WI38 (cell line): Measurements from ENCODE around the gene PPP3CA.

Source experiments
- H3K4me3 ChIP-seq: 2 replicates; pipeline ENCODE4 v1.5.1; 2011; ENCODE audit warnings: low read depth, mild to moderate bottlenecking, control low read depth, low read length
- CTCF ChIP-seq: IDR thresholded peaks from 2 replicates; pipeline ENCODE4 v1.5.1; 2012; ENCODE audit warnings: low read depth, mild to moderate bottlenecking, control low read depth, low read length

PPP3CA gene

GRCh38 chr4:101332424-101332823 is 14.9 kb downstream of the PPP3CA start:
- TF ChIP-seq CTCF, result no peak
- no peak overlapping the region for H3K4me3 ChIP-seq

GRCh38 chr4:101331017-101331416 is 16.3 kb downstream of the PPP3CA start:
- no peak overlapping the region for H3K4me3 ChIP-seq
- no peak for TF ChIP-seq CTCF

GRCh38 chr4:101329592-101329991 is 17.7 kb downstream of the PPP3CA start:
- no peak for TF ChIP-seq CTCF
- no peak overlapping the region for H3K4me3 ChIP-seq

GRCh38 chr4:101328063-101328602 is 19.2 kb downstream of the PPP3CA start:
- H3K4me3 ChIP-seq, result no peak overlapping the region
- TF ChIP-seq CTCF, result no peak

- TF ChIP-seq CTCF, result no peak
- H3K4me3 ChIP-seq, result no peak overlapping the region
Measured at GRCh38 chr4:101326576-101326975, 20.8 kb downstream of the PPP3CA start.

GRCh38 chr4:101322743-101323142 is 24.6 kb downstream of the PPP3CA start:
- no peak overlapping the region for H3K4me3 ChIP-seq
- TF ChIP-seq CTCF, result no peak

GRCh38 chr4:101321481-101322042 is 25.8 kb downstream of the PPP3CA start:
- no peak for TF ChIP-seq CTCF
- no peak overlapping the region for H3K4me3 ChIP-seq
